GM18505 (cell line): ENCODE data around the gene PCBP3.

Source experiments
- ATAC-seq: cut with Tn5 transposase; IDR thresholded peaks from one replicate; pipeline ENCODE4 v1.9.1; 2021; ENCODE audit not compliant: unreplicated experiment
- POLR2A ChIP-seq: IDR thresholded peaks from 4 replicates; pipeline ENCODE4 v1.6.1; 2011; ENCODE audit warnings: borderline replicate concordance; ENCODE audit not compliant: insufficient read depth, insufficient read length; ENCODE audit errors: extremely low read depth

Gene PCBP3

DNA sequence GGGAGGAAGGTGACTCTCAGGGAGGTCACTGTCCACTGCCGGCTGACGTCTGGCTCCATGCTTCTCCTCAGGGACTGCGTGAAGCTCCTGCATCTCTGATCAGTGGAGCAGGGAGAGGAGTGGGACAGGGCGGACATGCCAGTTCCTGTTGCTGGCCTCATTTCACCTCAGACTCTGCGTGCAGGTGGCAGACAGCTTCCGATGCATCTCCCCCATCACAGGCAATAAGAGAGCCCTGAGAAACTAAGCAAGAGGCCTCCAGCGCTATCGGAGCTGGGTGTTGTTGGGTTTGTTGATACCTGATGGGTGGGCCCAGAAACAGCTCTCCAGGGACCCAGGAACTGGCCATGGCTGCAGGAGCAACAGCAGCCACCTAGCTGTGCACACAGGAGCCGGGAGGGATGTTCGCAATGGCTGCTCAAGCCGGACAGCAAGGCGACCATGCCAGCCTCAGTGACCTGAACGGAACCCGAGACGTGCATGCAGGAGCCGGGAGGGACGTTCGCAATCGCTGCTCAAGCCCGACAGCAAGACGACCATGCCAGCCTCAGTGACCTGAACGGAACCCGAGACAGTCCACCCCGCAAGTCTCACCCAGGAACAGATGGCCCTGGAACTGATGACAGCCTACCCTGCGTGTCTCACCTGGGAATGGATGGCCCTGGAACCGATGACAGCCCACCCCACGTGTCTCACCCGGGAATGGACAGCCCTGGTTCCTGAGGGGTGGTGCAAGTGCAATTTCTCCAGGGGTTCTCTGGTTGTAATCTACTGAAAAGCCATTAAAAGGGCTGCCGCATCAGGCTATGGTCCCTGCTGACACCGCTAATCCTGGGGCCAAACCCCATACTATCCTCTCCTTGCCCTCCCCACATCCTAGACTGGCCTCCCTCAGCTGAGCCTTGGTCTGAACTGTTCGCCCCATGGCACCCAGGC lies 14.2 kb upstream of the PCBP3 start:
- TF ChIP-seq POLR2A: no peak
- ATAC-seq: no peak

DNA sequence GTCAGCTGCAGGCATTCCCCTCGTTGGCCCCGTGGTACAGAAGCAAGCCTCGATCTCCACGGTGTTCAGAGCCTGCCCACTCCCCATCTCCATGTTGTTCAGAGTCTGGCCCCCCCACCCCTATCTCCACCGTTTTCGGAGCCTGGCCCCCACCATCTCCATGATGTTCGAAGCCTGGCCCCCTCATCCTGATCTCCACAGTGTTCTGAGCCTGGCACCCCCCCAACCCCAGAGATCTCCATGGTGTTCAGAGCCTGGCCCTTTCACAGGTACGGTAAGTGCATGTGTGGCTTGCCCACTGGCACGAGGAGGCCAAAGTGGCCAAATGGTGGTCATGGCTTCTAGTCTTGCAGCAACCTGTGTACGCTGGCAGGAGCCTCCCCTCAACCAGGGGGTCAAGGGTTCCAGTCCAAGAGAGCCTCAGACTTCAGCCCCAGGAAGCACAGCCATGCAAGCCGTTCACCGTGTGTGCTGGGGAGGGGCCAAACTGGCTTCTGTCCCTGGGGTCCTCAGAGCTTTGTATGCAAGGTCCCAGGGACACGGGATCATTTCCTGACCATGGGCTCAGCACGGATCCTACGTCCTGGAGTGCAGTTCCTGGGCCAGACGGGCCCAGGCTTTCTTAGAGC lies 13.3 kb upstream of the PCBP3 start:
- TF ChIP-seq POLR2A: no peak
- no peak for ATAC-seq

DNA sequence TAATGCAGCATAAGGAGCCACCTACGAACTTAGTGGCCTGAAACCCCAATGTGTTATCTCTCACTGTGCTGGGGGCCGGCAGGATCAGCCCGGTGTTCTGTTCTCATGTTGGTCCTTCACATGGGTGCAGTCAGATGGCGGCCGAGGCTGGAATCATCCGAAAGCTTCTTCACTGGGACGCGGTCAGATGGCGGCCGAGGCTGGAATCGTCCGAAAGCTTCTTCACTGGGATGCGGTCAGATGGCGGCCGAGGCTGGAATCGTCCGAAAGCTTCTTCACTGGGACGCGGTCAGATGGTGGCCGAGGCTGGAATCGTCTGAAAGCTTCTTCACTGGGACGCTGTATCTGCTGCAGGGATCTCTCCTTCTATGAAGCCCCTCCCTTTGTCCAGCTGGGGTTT lies 12.6 kb upstream of the PCBP3 start:
- ATAC-seq: no peak
- TF ChIP-seq POLR2A: no peak

DNA sequence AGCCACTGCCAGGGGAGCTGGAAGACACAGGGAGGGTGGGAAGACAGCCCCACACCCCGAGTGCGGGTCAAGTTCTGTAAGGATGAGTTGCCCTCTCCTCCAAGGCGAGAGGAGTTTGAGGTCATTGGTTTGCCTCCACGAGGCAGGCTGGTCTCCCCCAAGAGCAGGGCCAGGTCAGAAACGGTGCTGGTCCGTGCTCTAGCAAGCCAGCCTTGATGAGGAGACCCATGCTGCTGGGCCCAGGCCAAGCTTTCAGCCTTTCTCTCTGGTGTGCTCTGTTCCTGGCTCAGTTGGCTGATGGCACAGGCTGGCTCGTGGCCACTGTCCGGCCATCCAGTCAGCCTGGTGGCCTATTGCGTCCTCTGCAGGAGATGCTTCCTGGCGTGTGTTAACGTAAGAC lies 12.0 kb upstream of the PCBP3 start:
- no peak for ATAC-seq
- no peak for TF ChIP-seq POLR2A

DNA sequence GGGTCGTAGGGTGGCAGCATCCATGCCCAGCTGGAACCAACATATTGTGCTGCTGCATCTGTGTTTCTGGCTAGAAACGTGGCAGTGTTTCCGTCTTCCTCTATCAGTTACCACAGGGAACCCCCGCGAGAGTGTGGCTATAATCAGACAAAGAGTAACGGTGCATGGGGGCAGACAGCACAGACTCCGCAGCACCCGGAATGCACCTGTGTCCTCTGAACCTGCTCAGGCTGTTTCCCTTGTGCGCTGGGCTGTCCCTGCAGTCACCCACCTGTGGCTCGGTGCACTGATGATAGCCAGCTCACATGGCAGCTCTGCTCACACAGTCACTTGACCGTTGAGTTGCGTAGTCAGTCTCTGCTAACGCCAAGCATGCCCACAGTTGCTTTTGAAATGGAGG lies 11.4 kb upstream of the PCBP3 start:
- TF ChIP-seq POLR2A: no peak

DNA sequence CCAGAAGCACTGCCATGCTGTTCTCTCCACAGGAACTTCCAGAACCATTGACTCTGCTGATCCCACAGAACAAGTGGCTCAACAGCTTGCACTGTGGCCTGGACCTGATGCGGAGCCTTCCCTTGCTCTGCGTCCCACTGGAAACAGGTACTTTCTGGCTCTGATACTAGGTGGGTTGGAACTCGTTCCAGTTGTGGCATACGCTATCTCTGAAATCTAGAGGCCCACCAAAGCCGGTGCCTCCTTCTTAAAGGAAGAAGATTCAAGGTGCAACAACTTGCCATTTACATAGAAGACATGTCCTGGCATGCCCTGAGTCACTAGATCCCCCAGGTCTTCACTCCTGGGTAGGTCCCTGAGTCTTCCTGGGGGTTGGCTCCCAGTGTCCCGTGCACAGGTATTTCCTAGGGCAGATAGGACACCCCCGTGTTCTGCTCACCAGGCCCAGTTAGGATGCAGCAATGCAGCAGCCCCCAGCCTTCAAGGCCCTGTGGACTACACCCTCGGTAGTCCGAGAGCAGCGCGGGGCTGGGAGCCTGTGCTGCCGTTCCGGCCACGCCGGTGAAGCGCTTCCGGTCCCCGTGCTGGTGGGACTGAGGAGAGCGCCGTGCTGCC lies 10.8 kb upstream of the PCBP3 start:
- no peak for ATAC-seq
- no peak for TF ChIP-seq POLR2A

More for the DNA sequence above, 11.4 kb upstream of the PCBP3 start:
- ATAC-seq: no peak

DNA sequence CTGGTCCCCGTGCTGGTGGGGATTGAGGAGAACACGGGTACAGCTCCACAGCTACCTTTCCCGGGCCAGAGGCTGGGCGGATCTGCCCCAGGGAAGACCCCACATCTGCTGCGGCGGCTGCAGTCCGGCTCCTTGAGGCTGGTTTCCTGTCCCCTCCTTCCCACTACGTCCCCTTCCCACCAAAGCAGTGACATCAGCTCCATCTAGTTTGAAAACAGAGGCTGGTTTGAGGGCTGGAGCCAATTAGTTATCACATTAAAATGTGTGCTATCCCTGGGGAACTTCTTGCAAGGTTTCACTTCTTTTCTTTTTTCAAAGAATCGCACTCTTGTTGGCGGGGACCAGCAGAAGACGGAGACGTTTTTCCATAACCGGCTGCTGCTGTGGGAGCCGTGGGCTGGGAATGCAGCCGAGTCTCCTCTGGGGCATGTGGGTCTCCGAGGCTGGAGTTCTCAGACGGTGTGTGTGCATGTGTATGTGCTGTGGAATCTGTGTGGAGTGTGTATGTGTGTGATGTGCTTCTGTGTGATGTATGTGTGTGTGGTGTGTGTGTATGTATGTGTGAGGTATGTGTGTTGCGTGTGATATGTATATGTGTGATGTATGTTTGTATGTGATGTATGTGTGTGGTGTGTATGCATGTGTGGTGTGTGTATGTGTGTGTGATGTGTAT lies 8.9 kb upstream of the PCBP3 start:
- ATAC-seq: no peak
- no peak for TF ChIP-seq POLR2A

DNA sequence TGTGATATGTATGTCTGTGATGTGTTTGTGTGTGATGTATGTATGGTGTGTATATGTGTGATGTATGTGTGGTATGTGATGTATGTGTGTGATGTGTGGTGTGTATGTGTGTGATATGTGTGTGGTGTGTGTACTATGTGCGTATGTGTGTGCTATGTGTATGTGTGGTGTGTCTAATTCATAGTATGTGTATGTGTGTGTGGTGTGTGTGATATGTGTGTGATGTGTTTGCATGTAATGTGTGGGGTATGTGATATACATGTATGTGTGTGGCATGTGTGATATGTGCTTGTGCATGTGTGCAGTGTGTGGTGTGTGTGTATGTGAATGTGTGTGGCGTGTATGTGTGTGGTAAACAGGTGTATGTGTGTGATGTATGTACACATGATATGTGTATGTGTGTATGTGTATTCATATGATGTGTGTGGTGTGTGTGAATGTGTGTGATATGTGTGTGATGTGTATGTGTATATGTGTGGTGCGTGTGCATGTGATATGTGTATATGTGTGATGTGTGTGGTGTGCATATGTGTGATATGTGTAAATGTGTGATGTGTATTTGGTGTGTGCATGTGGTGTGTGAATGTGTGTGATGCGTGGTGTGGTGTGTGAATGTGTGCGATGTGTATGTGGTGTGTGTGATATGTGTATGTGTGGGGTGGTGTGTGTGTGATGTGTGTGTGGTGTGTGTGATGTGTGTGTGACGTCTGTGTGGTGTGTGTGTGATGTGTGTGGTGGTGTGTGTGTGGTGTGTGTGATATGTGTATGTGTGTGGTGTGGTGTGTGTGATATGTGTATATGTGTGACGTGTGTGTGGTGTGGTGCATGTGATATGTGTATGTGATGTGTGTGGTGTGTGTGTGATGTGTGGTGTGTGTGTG lies 8.0 kb upstream of the PCBP3 start:
- TF ChIP-seq POLR2A: no peak
- ATAC-seq: no peak

DNA sequence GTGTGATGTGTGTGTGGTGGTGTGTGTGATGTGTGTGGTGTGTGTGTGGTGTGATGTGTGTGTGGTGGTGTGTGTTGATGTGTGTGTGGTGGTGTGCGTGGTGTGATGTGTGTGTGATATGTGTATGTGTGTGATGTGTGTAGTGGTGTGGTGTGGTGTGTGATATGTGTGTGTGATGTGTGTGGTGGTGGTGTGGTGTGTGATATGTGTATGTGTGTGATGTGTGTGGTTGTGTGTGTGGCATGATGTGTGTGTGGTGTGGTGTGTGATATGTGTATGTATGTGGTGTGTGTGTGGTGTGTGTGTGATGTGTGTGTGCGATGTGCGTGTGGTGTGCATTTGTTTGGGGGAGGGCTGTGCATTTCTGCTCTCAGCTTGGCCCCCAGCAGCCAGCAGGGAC lies 7.1 kb upstream of the PCBP3 start:
- no peak for TF ChIP-seq POLR2A
- ATAC-seq: no peak

DNA sequence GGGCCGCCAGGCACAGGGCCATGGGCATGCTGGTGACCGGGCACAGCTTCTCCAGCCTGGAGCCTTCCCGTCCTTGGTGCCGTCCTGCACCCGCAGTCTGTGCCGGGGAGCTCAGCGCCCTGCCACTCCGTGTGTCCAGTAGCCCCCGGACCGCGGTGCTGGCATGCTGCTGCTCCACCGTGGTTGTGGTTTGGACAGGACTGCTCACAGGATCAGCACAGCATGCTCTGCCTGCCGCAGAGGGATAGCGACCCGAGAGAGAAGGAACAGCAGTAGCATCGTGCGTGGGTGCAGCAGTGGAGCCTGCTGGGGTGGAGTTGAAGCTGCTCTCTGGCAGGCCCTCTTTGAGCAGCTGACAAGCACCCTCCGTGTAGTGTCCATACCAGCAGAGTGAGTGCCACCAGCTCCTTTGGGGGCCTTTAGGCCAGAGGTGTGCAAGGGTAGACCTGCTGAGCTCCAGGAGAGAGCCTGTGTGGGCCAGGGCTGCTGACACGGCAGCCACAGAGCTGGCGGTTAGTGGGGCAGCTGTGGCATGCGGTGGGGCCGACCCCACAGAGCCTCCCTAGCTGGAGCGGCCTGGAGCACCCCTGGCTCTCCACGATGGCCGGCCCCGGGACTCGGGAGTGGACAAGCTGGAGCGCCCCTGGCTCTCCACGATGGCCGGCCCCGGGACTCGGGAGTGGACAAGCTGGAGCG lies 6.4 kb upstream of the PCBP3 start:
- no peak for ATAC-seq
- no peak for TF ChIP-seq POLR2A

DNA sequence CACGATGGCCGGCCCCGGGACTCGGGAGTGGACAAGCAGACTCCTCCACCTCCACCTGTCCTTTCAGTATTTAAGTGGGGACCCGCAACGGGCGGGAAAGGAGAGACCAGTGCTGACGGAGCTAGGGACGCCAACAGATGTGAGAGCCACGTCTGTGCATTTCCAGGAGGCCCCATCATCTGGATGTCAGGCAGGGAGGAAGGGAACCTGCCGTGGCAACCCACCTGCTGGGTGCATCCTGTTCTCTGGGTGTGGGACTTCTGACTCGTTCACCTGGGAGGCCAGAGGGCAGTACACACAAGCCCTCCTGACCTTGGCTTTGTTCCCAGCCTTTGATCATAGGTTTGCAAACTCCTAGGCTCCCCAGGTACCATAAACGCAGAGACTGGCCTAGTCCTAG lies 5.6 kb upstream of the PCBP3 start:
- TF ChIP-seq POLR2A: no peak
- no peak for ATAC-seq

DNA sequence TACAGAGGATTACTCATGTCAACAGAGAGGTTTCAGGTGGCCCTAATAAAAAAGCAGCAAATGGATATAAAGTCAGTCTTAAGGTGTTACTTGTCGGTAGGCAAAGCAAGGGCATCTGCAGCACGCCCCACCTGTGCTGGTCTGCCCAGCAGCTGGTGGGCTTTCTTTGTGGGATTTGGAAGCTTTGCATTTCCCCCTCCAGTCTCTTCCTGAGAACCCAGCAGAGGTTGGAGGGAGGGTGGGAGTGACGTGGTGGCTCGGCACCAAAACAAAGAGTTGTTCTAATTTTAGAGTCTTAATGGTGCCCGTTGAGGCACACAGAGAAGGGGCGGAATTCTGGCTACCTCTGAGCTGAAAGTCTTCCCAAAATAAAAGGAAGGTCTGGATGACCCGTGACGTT lies 4.8 kb upstream of the PCBP3 start:
- TF ChIP-seq POLR2A: no peak

More for the DNA sequence above, 4.8 kb upstream of the PCBP3 start:
- no peak for ATAC-seq
